ENCODE results near the gene SLC17A8. TPM values are rescaled to one million over a fixed set of nuclear protein-coding genes. Genes with fewer than 3 reads are reported as not detected.
"Not testable (repeated sequence)": the region's sequence is repeated elsewhere in the genome, so short reads cannot be mapped to it uniquely, and the experiment has no call there.

Gene SLC17A8
- under 0.01 TPM in 1 of 2 replicates, not detected in the other for total RNA-seq

DNA sequence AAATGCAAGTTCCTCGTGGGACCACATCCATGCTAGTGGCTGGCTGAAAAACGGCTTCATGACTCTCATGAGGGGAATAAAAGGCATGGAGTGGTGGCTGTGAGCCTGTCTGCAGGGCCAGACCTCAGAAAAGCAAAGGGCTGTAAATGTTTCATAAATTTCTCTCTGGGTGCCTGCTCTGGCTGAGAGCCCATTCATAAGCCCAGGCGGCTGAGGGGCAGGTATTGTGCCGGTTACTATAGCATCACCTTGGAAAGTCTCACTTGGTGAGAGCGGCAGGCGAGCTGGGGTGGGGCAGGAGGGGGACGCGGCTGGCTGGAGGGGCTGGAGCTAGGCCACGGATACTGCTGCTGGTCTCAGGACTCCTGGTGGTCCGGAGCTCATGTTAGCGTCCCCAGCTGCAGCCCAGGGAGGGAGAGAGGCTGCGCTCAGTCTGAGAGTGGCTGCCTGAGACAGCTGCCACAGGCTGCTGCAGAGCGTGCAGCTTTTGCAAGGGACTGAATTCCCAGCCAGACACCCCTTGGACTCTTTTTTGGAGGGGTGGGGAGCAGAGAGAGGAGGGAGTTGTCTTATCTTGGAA, at the start of gene SLC17A8:
TSS of gene SLC17A8 (plus strand) at position 431 of the 580 bp plus-strand sequence. CDS start 318 bp downstream, outside the sequence.
- DNase-seq (ENCODE audit: low read depth), result no peak
- Histone ChIP-seq H3K4me3 (ENCODE audit: low read depth, low read length) (no peak within 1 kb of the TSS), H3K27me3 (ENCODE audit: control insufficient read depth, insufficient read depth, low read length) (no peaks in the 10 kb centered on the region), H3K36me3 (ENCODE audit: control insufficient read depth, insufficient read depth, low read length) (no peaks in the 10 kb centered on the region)
- TF ChIP-seq, protein P1, sequence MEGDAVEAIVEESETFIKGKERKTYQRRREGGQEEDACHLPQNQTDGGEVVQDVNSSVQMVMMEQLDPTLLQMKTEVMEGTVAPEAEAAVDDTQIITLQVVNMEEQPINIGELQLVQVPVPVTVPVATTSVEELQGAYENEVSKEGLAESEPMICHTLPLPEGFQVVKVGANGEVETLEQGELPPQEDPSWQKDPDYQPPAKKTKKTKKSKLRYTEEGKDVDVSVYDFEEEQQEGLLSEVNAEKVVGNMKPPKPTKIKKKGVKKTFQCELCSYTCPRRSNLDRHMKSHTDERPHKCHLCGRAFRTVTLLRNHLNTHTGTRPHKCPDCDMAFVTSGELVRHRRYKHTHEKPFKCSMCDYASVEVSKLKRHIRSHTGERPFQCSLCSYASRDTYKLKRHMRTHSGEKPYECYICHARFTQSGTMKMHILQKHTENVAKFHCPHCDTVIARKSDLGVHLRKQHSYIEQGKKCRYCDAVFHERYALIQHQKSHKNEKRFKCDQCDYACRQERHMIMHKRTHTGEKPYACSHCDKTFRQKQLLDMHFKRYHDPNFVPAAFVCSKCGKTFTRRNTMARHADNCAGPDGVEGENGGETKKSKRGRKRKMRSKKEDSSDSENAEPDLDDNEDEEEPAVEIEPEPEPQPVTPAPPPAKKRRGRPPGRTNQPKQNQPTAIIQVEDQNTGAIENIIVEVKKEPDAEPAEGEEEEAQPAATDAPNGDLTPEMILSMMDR (IDR thresholded peaks at IDR 0.05; ENCODE audit: insufficient read depth, low read length, poor library complexity, severe bottlenecking), result no peak

DNA sequence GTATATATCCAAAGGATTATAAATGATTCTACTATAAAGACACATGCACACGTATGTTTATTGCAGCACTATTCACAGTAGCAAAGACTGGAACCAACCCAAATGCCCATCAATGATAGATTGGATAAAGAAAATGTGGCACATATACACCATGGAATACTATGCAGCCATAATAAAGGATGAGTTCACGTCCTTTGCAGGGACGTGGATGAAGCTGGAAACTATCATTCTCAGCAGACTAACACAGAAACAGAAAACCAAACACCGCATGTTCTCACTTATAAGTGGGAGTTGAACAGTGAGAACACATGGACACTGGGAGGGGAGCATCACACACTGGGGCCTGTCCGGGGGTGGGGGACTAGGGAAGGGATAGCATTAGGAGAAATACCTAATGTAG, 48.7 kb upstream of the SLC17A8 start:
- H3K36me3 ChIP-seq (ENCODE audit: control insufficient read depth, insufficient read depth, low read length); H3K4me3 ChIP-seq (ENCODE audit: low read depth, low read length); DNase-seq (ENCODE audit: low read depth); H3K27me3 ChIP-seq (ENCODE audit: control insufficient read depth, insufficient read depth, low read length): not testable (repeated sequence)

DNA sequence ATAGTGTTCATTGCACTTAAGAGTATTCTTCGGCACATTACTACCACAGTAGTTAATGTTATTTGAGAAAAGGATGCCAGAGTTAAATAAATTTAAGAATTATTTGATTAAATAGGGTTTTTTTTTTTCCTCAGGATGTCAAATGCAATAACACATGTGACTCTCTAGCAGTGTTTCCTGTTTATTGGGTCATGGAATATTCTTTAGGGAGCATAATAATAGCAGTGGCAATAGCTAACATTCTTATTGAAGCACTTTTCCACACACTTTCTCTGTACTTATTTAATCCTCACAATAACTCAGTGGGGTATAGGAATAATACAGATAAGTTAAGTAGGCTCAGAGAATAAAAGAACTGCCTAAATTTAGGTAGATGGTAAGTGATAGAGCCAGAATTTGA, 45.6 kb upstream of the SLC17A8 start:
- no peak overlapping the region for H3K4me3 ChIP-seq (ENCODE audit: low read depth, low read length)
- no peaks in the 10 kb centered on the region for H3K27me3 ChIP-seq (ENCODE audit: control insufficient read depth, insufficient read depth, low read length)
- TF ChIP-seq, protein P1 (IDR thresholded peaks at IDR 0.05; ENCODE audit: insufficient read depth, low read length, poor library complexity, severe bottlenecking), result no peak
- no peaks in the 10 kb centered on the region for H3K36me3 ChIP-seq (ENCODE audit: control insufficient read depth, insufficient read depth, low read length)
- no peak for DNase-seq (ENCODE audit: low read depth)

DNA sequence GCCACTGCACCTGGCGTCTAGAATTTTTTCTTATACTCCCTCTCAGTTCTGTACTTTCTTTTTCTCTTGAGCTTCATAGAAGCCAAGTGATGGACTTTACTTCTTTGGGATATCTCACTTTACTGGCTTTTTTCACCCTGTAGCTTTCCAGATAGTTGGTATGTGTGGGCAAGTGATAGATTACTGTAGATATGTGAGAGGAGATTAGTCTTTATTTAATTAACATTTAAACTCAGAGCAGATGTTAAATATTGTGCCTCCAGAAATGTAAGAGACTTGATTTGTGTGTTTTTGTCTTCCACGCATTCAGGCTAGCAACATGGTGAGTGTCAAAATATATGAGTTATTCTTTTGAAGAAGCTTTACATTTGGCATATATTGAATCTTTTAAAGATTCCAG, 39.5 kb upstream of the SLC17A8 start:
- no peaks in the 10 kb centered on the region for H3K36me3 ChIP-seq (ENCODE audit: control insufficient read depth, insufficient read depth, low read length)
- H3K4me3 ChIP-seq (ENCODE audit: low read depth, low read length), result no peak overlapping the region
- DNase-seq (ENCODE audit: low read depth), result no peak
- no peaks in the 10 kb centered on the region for H3K27me3 ChIP-seq (ENCODE audit: control insufficient read depth, insufficient read depth, low read length)
- TF ChIP-seq, protein P1 (IDR thresholded peaks at IDR 0.05; ENCODE audit: insufficient read depth, low read length, poor library complexity, severe bottlenecking), result no peak

DNA sequence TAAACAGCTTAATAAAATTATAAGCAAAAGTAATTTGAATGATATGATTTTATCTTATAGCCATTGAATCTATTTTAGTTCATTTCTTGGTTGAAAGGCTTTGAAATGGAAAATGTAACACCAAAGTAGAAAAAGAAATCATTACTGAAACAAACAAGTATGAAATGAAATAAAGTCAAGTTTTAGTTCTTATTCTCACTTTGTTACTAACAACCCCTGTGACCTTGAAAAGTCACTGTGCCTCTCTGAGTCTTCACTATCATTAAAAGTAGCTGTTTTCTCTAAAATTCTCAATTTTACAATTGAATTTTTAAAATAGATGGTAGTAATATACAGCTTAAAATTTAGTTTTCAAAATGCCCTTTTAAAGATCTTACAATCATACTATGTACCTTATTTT, 32.4 kb upstream of the SLC17A8 start:
- Histone ChIP-seq H3K4me3 (ENCODE audit: low read depth, low read length) (no peak overlapping the region), H3K27me3 (ENCODE audit: control insufficient read depth, insufficient read depth, low read length) (no peaks in the 10 kb centered on the region), H3K36me3 (ENCODE audit: control insufficient read depth, insufficient read depth, low read length) (no peaks in the 10 kb centered on the region)
- TF ChIP-seq, protein P1 (IDR thresholded peaks at IDR 0.05; ENCODE audit: insufficient read depth, low read length, poor library complexity, severe bottlenecking), result no peak
- DNase-seq (ENCODE audit: low read depth), result no peak

DNA sequence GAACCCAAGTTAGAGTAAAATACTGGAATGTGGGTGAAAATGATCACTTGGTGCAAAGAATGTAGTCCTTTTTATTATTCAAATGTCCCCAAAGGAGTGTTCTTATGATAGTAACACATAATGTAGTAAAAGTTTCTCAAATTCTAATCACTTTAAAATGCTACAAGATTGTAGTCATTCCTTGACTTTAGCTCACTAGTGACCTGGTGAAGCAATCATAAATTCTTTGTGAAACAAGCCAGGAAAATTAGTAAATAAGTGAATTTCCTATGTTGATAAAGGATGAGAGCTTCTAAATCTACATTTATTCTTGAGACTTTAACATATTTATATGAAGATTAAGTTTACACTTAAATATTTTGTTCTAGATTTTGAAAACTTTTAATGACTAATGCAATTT, 30.7 kb upstream of the SLC17A8 start:
- Histone ChIP-seq H3K4me3 (ENCODE audit: low read depth, low read length) (no peak overlapping the region), H3K27me3 (ENCODE audit: control insufficient read depth, insufficient read depth, low read length) (no peaks in the 10 kb centered on the region), H3K36me3 (ENCODE audit: control insufficient read depth, insufficient read depth, low read length) (no peaks in the 10 kb centered on the region)
- DNase-seq (ENCODE audit: low read depth), result no peak
- TF ChIP-seq, protein P1 (IDR thresholded peaks at IDR 0.05; ENCODE audit: insufficient read depth, low read length, poor library complexity, severe bottlenecking), result no peak
